ENCODE results near the gene KLC4.

- TF ChIP-seq CTCF (IDR thresholded peaks at IDR 0.05; ENCODE audit: borderline replicate concordance, extremely low read depth, low read length, poor library complexity, severe bottlenecking) (no peak), EZH2 (IDR thresholded peaks at IDR 0.05; ENCODE audit: borderline replicate concordance, low read depth, low read length, severe bottlenecking) (no peak)
These were observed 45.5 kb upstream of the KLC4 start, which contains the start of the genes KLHDC3 and MEA1 for GRCh38 chr6:43013843-43014433.
